SJSA1 (cell line): ENCODE measurements around the gene ATP8B2. TPM values are rescaled to one million over a fixed set of nuclear protein-coding genes. Genes with fewer than 3 reads are reported as not detected.
"Not testable (repeated sequence)": the region's sequence is repeated elsewhere in the genome, so short reads cannot be mapped to it uniquely, and the experiment has no call there.

ENCODE experiments used
- DNase-seq, 2 experiments: peaks; one replicate each; pipeline ENCODE4 v3.0.0-alpha.2; 2015 to 2020; ENCODE audit warnings: low spot score in 2 of 2, low read depth in 1 of 2
- H3K27ac ChIP-seq: fragments of 250-450 bp; sonication (Bioruptor Pico); 2 replicates; pipeline ENCODE4 v1.5.1; 2020; ENCODE audit warnings: mild to moderate bottlenecking, moderate library complexity
- H3K27me3 ChIP-seq: fragments of 250-450 bp; sonication (Bioruptor Pico); replicated peaks from 2 replicates; pipeline ENCODE4 v1.5.1; 2020; ENCODE audit warnings: mild to moderate bottlenecking, moderate library complexity
- H3K36me3 ChIP-seq: fragments of 250-450 bp; sonication (Bioruptor Pico); 2 replicates; pipeline ENCODE4 v1.5.1; 2020; ENCODE audit warnings: mild to moderate bottlenecking
- H3K4me1 ChIP-seq: fragments of 250-450 bp; sonication (Bioruptor Pico); replicated peaks from 2 replicates; pipeline ENCODE4 v1.6.1; 2021; ENCODE audit warnings: mild to moderate bottlenecking
- H3K4me3 ChIP-seq: fragments of 250-450 bp; sonication (Bioruptor Pico); 2 replicates; pipeline ENCODE4 v1.5.1; 2020; ENCODE audit warnings: mild to moderate bottlenecking
- H3K9me3 ChIP-seq: fragments of 250-450 bp; sonication (Bioruptor Pico); replicated peaks from 2 replicates; pipeline ENCODE4 v1.5.1; 2020; ENCODE audit warnings: mild to moderate bottlenecking
- total RNA-seq: library from RNA; depleted of rRNA; stranded (reverse); fragments of >200 nt; shearing (Covaris generic); gene quantifications from 2 replicates; pipeline ENCODE4 v1.2.3, GENCODE V29; 2014

Gene ATP8B2
- total RNA-seq, 1 experiment from 2014 or later: 77.8 TPM

DNA sequence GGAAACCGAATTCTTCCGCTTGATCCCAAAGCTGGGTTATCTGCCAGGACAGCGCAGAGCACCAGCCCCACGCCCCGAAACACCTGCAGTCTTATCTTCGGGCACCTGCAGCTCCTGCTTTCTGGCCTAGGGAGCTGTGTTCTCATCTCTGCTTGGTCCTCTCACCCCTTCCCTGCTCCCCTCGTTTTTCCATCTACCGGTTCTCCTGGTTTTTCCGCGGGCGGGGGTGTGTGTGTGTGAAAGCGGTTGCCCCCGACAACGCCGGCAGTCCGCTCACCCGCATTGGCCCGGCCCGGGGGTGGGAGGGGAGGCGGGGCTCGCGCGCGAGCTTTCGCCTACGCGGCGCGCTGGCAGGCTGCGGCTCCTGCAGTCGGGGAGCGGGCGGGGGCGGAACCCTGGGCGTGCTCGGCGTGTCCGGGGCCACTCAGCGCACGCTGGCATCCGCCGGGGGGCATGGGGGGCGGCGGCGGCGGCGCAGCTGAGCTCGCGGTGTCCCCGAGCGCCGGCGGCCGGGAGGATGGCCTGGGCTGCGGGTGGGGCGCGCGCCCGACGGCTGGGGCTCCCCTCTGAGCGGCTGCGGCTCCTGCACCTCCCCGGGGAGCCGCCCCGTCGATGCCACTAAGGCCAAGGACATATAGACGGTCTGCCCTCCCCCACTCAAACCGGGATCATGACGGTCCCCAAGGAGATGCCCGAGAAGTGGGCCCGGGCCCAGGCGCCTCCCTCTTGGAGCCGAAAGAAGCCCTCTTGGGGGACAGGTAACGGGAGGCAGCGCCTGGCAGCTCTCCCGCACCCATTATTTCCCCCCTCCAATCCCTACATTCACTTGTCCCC is 3.2 kb downstream of the ATP8B2 start:
- no peak overlapping the region for H3K27ac ChIP-seq
- no peak for DNase-seq
- H3K27me3 ChIP-seq: no peaks in the 10 kb centered on the region
- H3K9me3 ChIP-seq: no peaks in the 10 kb centered on the region
- peaks cover 46% of the 10 kb centered on the region for H3K36me3 ChIP-seq
- H3K4me3 ChIP-seq: no peak overlapping the region
- peaks cover 15% of the 10 kb centered on the region for H3K4me1 ChIP-seq

- peaks cover 51% of the 10 kb centered on the region for H3K36me3 ChIP-seq
- peaks cover 15% of the 10 kb centered on the region for H3K4me1 ChIP-seq
- H3K27ac ChIP-seq: no peak overlapping the region
- DNase-seq: no peak
- H3K9me3 ChIP-seq: no peaks in the 10 kb centered on the region
- no peaks in the 10 kb centered on the region for H3K27me3 ChIP-seq
- no peak overlapping the region for H3K4me3 ChIP-seq
These were observed 3.8 kb downstream of the ATP8B2 start for GRCh38 chr1:154329152-154329521.

DNA sequence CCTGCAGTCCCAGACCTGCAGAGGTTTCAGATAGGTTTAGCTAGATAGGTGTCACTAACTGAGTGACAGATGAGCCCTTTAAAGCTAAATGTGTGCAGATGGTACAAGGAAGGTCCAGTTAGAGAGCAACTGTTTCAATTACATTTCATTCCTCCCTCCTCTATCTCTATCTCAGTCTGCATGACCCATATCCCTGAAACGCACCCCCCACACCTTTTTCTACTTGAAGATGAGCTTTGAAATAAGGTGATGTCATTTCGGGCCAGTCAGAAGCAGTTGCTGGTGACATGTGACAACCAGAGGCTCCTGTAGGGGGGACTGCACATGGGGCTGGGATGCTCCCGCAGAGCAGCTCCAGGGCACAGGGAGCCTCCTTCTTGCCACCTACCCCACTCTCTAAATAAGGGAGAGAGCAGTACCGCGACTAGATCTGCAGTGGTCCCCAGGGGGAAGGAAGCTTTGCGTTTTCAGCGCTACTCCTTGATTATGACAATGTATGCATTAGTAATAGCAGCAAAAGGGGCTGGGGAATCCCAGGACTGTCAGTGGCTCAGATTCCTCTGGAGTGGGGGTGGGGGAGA is 4.3 kb downstream of the ATP8B2 start:
- Histone ChIP-seq H3K4me1 (peaks cover 15% of the 10 kb centered on the region), H3K27ac (no peak overlapping the region), H3K36me3 (peaks cover 56% of the 10 kb centered on the region), H3K27me3 (no peaks in the 10 kb centered on the region), H3K4me3 (no peak overlapping the region), H3K9me3 (no peaks in the 10 kb centered on the region)
- no peak for DNase-seq

DNA sequence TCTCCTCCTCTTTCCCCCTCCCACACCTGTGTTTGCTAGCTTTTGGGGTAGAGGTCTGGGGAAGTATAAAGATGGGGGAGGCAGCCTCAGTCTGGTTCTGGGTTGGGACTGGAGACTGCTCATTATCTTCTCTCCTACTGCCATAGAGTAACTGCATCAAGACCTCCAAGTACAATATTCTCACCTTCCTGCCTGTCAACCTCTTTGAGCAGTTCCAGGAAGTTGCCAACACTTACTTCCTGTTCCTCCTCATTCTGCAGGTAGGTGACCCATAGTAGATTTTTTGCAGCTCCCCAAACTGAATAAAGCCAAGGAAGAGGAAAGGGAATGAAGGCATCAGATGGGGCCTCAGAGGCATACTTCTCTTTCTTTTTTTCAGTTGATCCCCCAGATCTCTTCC is 5.3 kb downstream of the ATP8B2 start:
- no peak overlapping the region for H3K4me3 ChIP-seq
- H3K27ac ChIP-seq: no peak overlapping the region
- DNase-seq: no peak
- no peaks in the 10 kb centered on the region for H3K9me3 ChIP-seq
- no peaks in the 10 kb centered on the region for H3K27me3 ChIP-seq
- peaks cover 15% of the 10 kb centered on the region for H3K4me1 ChIP-seq
- H3K36me3 ChIP-seq: peaks cover 64% of the 10 kb centered on the region

DNA sequence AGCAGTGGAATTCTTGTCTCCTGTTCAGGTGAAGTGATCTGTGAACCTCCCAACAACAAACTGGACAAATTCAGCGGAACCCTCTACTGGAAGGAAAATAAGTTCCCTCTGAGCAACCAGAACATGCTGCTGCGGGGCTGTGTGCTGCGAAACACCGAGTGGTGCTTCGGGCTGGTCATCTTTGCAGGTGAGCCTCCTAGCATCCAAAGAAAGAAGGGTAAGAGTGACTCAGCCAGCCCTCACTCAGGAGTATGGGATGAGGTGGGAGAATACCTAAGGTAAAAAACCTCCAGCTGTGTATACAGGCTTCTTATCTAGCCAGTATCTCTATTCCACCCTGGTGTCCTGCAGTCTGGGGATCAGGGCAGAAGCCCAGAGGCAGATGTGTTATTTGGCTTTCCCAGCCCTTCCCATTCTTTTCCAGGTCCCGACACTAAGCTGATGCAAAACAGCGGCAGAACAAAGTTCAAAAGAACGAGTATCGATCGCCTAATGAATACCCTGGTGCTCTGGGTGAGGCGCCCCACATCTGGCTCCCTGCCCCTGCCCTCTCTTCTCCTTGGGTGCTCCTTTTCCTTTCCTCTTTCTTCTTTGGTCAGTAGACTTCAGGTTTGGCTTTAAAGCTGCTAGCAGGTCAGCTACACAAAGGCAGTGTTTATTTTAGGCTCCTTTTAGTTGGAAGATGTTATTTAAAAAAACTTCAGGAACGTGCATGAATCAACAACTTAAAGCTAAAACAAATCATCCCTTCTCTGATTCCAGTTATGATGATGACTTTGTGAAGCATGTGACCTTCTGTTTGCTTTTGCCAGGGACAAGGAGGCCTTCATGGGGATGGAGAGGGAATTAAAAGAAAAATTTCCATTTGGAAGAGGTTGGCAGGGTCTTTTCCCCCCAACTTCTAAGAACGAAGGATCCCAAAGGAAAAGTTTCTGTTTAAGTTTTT is 9.0 kb downstream of the ATP8B2 start:
- DNase-seq: no peak
- H3K27ac ChIP-seq: no peak overlapping the region
- H3K4me3 ChIP-seq: no peak overlapping the region
- no peaks in the 10 kb centered on the region for H3K9me3 ChIP-seq
- H3K27me3 ChIP-seq: no peaks in the 10 kb centered on the region
- H3K36me3 ChIP-seq: peaks cover 79% of the 10 kb centered on the region
- no peaks in the 10 kb centered on the region for H3K4me1 ChIP-seq

DNA sequence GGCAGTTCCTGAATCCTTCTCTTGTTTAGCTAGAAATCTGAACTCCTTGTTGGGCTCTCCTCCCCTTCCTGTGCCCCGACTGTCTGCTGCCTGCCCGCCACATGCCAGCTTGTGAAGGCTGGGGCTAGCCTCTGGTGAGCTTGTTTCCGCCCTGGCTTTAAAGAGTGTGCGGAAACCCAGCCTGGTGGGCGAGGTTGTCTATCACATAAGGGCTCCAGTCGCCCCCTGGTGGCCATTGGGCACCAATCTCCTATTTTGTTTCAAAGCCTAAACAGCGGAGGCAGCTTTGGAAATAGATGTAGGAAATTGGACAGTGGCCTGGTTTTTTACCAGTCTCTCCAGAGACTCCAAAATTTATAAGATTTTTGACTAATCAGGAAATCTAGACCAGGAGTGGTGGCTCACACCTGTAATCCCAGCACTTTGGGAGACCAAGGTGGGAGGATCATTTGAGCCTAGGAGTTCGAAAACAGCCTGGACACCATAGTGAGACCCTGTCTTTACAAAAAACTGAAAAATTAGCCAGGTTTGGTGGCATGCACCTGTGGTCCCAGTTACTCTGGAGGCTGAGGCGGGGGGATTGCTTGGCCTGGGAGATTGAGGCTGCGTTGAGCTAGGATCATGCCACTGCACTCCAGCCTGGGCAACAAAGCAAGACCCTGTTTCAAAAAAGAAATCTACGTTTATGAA is 9.8 kb downstream of the ATP8B2 start:
- Histone ChIP-seq H3K27me3 (no peaks in the 10 kb centered on the region), H3K4me3 (no peak overlapping the region), H3K4me1 (no peaks in the 10 kb centered on the region), H3K36me3 (peaks cover 79% of the 10 kb centered on the region), H3K27ac (no peak overlapping the region), H3K9me3 (no peaks in the 10 kb centered on the region)
- DNase-seq: peak; percentile 53 to 85

- DNase-seq: no peak
- no peaks in the 10 kb centered on the region for H3K4me1 ChIP-seq
- peaks cover 82% of the 10 kb centered on the region for H3K36me3 ChIP-seq
- no peaks in the 10 kb centered on the region for H3K9me3 ChIP-seq
- no peaks in the 10 kb centered on the region for H3K27me3 ChIP-seq
- H3K27ac ChIP-seq: no peak overlapping the region
- H3K4me3 ChIP-seq: no peak overlapping the region
These were observed 12.0 kb downstream of the ATP8B2 start for GRCh38 chr1:154337253-154337894.

DNA sequence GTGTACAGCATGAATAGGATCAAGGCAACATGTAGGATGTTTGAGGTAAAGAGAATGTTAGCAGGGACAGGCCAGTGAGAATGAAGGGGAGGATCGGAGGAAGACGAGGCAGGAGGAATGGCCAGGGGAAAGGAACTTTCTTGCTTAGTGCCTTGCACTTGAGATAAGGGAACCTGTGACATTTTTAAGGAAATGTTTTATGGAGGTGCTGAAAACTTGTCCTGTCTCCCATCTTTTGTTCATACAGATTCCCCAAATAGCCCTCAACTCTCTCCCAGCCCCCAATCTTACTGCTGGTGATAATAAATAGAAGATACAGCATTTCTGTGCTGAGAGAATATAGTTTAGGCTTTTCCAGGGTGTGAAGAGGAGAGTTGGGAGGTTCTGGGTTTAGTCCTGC is 13.6 kb downstream of the ATP8B2 start:
- H3K9me3 ChIP-seq: no peaks in the 10 kb centered on the region
- H3K36me3 ChIP-seq: peaks cover 90% of the 10 kb centered on the region
- no peaks in the 10 kb centered on the region for H3K27me3 ChIP-seq
- DNase-seq: no peak
- no peaks in the 10 kb centered on the region for H3K4me1 ChIP-seq
- H3K4me3 ChIP-seq: no peak overlapping the region
- no peak overlapping the region for H3K27ac ChIP-seq

GRCh38 chr1:154341366-154341765 is 16.0 kb downstream of the ATP8B2 start:
- DNase-seq: not testable (repeated sequence)

DNA sequence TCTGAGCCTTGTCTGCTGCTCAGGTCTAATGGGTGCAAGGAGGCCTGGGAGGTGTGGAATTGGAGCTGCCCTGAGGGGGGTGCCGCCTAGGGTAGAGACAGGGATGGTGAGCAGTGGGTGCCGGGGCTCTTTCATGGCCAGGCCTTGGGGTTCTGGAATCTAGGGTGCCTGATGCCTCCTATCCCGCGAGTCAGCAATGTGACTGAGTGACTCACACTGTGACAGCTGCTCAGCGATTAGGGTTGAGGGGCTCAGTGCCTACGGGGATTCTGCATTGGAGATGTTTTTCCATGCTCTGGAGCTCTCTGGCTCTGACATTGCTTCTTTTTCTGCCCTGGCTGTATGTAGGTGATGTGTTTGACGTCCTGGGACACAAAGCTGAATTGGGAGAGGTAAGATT is 16.8 kb downstream of the ATP8B2 start:
- Histone ChIP-seq H3K27ac (no peak overlapping the region), H3K27me3 (no peaks in the 10 kb centered on the region), H3K36me3 (peaks cover 97% of the 10 kb centered on the region), H3K4me1 (no peaks in the 10 kb centered on the region), H3K4me3 (no peak overlapping the region), H3K9me3 (no peaks in the 10 kb centered on the region)
- DNase-seq: no peak

More at GRCh38 chr1:154341366-154341765, 16.0 kb downstream of the ATP8B2 start:
- H3K4me3 ChIP-seq, H3K27ac ChIP-seq, H3K27me3 ChIP-seq, H3K9me3 ChIP-seq, H3K4me1 ChIP-seq: not testable (repeated sequence)
- peaks cover 91% of the 10 kb centered on the region for H3K36me3 ChIP-seq

DNA sequence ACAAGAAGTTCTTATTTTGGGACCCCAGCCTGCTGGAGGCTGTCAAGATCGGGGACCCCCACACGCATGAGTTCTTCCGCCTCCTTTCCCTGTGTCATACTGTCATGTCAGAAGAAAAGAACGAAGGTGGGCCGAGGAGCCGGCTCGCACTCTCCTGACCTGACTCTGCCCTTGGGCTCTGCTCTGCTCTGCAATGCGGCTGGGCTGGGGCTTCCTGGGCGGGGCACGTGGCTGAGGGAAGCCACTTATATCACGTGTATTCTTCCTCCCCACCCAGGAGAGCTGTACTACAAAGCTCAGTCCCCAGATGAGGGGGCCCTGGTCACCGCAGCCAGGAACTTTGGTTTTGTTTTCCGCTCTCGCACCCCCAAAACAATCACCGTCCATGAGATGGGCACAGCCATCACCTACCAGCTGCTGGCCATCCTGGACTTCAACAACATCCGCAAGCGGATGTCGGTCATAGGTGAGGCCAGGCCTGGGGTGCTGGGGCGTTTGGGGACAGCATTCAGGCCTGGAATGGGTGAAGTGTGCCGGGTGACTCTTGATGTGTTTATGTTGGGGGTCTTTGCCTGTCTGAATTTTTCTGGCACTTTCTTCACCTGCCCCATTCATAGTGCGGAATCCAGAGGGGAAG is 17.6 kb downstream of the ATP8B2 start:
- Histone ChIP-seq H3K27me3 (no peaks in the 10 kb centered on the region), H3K4me1 (no peaks in the 10 kb centered on the region), H3K27ac (no peak overlapping the region), H3K36me3 (peaks cover 93% of the 10 kb centered on the region), H3K9me3 (no peaks in the 10 kb centered on the region), H3K4me3 (no peak overlapping the region)
- DNase-seq: no peak

DNA sequence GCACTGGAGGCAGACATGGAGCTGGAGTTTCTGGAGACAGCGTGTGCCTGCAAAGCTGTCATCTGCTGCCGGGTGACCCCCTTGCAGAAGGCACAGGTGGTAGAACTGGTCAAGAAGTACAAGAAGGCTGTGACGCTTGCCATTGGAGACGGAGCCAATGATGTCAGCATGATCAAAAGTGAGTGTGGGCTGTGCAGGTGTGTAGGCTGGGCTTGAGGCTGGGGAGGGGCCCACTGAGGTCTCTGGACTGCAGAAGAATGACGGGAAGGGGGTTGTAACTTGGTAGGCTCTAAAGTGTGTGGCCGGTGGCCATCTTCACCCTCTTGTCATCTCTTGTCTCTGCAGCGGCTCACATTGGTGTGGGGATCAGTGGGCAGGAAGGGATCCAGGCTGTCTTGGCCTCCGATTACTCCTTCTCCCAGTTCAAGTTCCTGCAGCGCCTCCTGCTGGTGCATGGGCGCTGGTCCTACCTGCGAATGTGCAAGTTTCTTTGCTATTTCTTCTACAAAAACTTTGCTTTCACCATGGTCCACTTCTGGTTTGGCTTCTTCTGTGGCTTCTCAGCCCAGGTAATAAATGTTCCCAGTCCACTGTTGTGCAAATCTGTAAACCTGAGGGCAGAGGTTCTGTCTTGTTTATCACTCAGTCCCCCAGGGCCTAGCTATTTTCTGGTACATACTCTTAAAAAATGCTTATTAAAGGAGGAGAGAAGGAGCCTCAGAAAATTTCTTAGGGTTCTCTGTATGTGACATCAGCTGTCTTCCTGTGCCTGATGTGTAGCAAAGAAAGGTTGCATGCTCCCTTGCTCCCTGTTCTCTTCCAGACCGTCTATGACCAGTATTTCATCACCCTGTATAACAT is 19.9 kb downstream of the ATP8B2 start:
- no peak for DNase-seq
- Histone ChIP-seq H3K9me3 (no peaks in the 10 kb centered on the region), H3K27ac (no peak overlapping the region), H3K36me3 (peaks cover 85% of the 10 kb centered on the region), H3K27me3 (no peaks in the 10 kb centered on the region), H3K4me1 (no peaks in the 10 kb centered on the region), H3K4me3 (no peak overlapping the region)
